ENCODE data around the gene PDSS1.

GRCh38 chr10:26689399-26689798, 8.1 kb upstream of the PDSS1 start:
- no peak for TF ChIP-seq CTCF (IDR thresholded peaks at IDR 0.05)
- TF ChIP-seq POLR2A (IDR thresholded peaks at IDR 0.05), result no peak
- no peak for TF ChIP-seq EP300 (IDR thresholded peaks at IDR 0.05)

Data from stomach (tissue), 4 donors.